Measurements from ENCODE around the gene LRP1B.

DNA sequence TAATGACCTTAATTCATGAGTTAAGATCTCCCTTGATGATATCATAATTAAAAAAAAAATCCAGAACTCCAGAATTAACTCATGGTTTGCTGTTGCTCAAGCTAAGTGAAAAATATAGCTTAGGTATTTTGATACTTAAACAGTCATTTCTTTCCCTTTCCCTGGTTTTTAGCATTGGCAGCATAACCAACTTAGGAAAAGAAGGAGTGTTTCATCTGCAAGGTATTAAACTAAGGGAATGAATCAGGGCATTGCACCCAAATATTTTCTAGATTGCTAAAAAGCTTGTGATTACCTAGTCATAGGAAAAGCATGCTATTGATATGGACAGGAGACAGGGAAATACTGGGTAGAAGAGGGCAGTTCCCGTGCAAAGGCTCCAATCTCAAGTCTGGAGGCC is 207.2 kb downstream of the LRP1B start:
- TF ChIP-seq, protein P1, sequence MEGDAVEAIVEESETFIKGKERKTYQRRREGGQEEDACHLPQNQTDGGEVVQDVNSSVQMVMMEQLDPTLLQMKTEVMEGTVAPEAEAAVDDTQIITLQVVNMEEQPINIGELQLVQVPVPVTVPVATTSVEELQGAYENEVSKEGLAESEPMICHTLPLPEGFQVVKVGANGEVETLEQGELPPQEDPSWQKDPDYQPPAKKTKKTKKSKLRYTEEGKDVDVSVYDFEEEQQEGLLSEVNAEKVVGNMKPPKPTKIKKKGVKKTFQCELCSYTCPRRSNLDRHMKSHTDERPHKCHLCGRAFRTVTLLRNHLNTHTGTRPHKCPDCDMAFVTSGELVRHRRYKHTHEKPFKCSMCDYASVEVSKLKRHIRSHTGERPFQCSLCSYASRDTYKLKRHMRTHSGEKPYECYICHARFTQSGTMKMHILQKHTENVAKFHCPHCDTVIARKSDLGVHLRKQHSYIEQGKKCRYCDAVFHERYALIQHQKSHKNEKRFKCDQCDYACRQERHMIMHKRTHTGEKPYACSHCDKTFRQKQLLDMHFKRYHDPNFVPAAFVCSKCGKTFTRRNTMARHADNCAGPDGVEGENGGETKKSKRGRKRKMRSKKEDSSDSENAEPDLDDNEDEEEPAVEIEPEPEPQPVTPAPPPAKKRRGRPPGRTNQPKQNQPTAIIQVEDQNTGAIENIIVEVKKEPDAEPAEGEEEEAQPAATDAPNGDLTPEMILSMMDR (IDR thresholded peaks at IDR 0.05; ENCODE audit: borderline replicate concordance, extremely low read depth, low read length, poor library complexity, severe bottlenecking), result no peak
- no peak for TF ChIP-seq EZH2 (IDR thresholded peaks at IDR 0.05; ENCODE audit: borderline replicate concordance, low read depth, low read length, severe bottlenecking)

Measured in DND-41 (cell line).